HCT116 (cell line): ENCODE data around the gene SLC44A2. TPM values are rescaled to one million over a fixed set of nuclear protein-coding genes. Genes with fewer than 3 reads are reported as not detected.

Source experiments
- ATAC-seq: fragments of 200-7000 bp; cut with Tn5 transposase; 2 replicates; pipeline ENCODE4 v1.9.1; 2020; ENCODE audit warnings: mild to moderate bottlenecking, moderate library complexity
- BruUV-seq: library from RNA; stranded (reverse); fragments of 400-500 nt; replicated peaks from 2 replicates; lab custom pipeline; 2021; lab: Mats Ljungman, UMichigan
- CTCF ChIA-PET: fragments of 300-600 bp; sonication (Branson Sonifier 250); formaldehyde crosslinking; loops from one replicate; lab custom pipeline; 2021; ENCODE audit warnings: antibody characterized with exemption; lab: Charles Lee
- POLR2A ChIA-PET: fragments of 300-600, 350-600 bp; sonication (Branson Sonifier 250); formaldehyde crosslinking; loops from one replicate; lab custom pipeline; 2021; ENCODE audit warnings: antibody characterized with exemption; lab: Charles Lee
- RAD21 ChIA-PET, 2 experiments: fragments of 300-600 bp; sonication (Branson Sonifier 250); formaldehyde crosslinking; loops; one replicate each; lab custom pipeline; 2023; ENCODE audit warnings: low total read pairs in 2 of 2; ENCODE audit not compliant: uncharacterized antibody in 2 of 2, unreplicated experiment in 2 of 2, low non-redundant PET in 1 of 2; lab: Charles Lee
- DNase-seq: peaks from one replicate; pipeline ENCODE4 v3.0.0-alpha.2; 2010; ENCODE audit warnings: low read depth, low spot score
- H2AFZ ChIP-seq: fragments of 200-600 bp; shearing (Covaris generic), sonication (generic); 2 replicates; pipeline ENCODE4 v1.6.1; 2017; ENCODE audit warnings: low read depth, mixed run types, mixed read lengths, antibody characterized with exemption, low read length; ENCODE audit not compliant: poor library complexity, severe bottlenecking
- H3K27ac ChIP-seq: 2 replicates; pipeline ENCODE4 v1.5.1; 2012; ENCODE audit warnings: low read depth, low read length
- H3K27me3 ChIP-seq: fragments of 200-600 bp; sonication (generic); 2 replicates; pipeline ENCODE4 v1.6.1; 2016; ENCODE audit warnings: mixed run types, low read length, mixed read lengths; ENCODE audit not compliant: insufficient read depth
- H3K36me3 ChIP-seq, 2 experiments: fragments of 200-500 bp in 1 of 2; fragments of 200-600 bp in 1 of 2; sonication (Bioruptor generic) in 1 of 2; sonication (generic) in 1 of 2; 2 replicates each; pipeline versions ENCODE4 v1.5.1 to v1.6.1; 2014 to 2016; ENCODE audit warnings: low read length in 2 of 2, inconsistent platforms in 1 of 2, mixed read lengths in 1 of 2, mixed run types in 1 of 2; ENCODE audit not compliant: insufficient read depth in 2 of 2, control insufficient read depth in 1 of 2
- H3K4me1 ChIP-seq, 2 experiments: fragments of 200-600 bp in 1 of 2; sonication (generic) in 1 of 2; 2 replicates each; pipeline versions ENCODE4 v1.5.1 to v1.6.1; 2012 to 2017; ENCODE audit warnings: low read length in 2 of 2, inconsistent platforms in 1 of 2, mild to moderate bottlenecking in 1 of 2, mixed read lengths in 1 of 2, mixed run types in 1 of 2, moderate library complexity in 1 of 2; ENCODE audit not compliant: insufficient read depth in 2 of 2, control insufficient read depth in 1 of 2
- H3K4me2 ChIP-seq: fragments of 200-600 bp; sonication (generic); 2 replicates; pipeline ENCODE4 v1.6.1; 2017; ENCODE audit warnings: mixed run types, low read length, mixed read lengths
- H3K4me3 ChIP-seq, 2 experiments: fragments of 200-600 bp in 1 of 2; sonication (generic) in 1 of 2; replicated peaks in 1 of 2; 2 replicates each; pipeline ENCODE4 v1.5.1; 2011 to 2016; ENCODE audit warnings: low read length in 2 of 2, control low read depth in 1 of 2, low read depth in 1 of 2, mild to moderate bottlenecking in 1 of 2, mixed read lengths in 1 of 2, mixed run types in 1 of 2
- H3K79me2 ChIP-seq: fragments of 200-600 bp; sonication (generic); 2 replicates; pipeline ENCODE4 v1.6.1; 2017; ENCODE audit warnings: mild to moderate bottlenecking, mixed run types, low read length, moderate library complexity, mixed read lengths; ENCODE audit not compliant: insufficient read depth
- H3K9ac ChIP-seq: fragments of 200-600 bp; sonication (generic); 2 replicates; pipeline ENCODE4 v1.6.1; 2016; ENCODE audit warnings: low read length, mixed read lengths
- H3K9me2 ChIP-seq: fragments of 200-600 bp; sonication (generic), shearing (Covaris generic); 2 replicates; pipeline ENCODE4 v1.6.1; 2017; ENCODE audit warnings: mixed run types, mild to moderate bottlenecking, moderate library complexity; ENCODE audit not compliant: insufficient read depth
- H3K9me3 ChIP-seq, 2 experiments: fragments of 200-500 bp in 1 of 2; fragments of 200-600 bp in 1 of 2; sonication (Bioruptor generic) in 1 of 2; sonication (generic) in 1 of 2; 2 replicates each; pipeline ENCODE4 v1.6.1; 2014 to 2017; ENCODE audit warnings: low read length in 2 of 2, mixed read lengths in 2 of 2, inconsistent platforms in 1 of 2, low read depth in 1 of 2, mild to moderate bottlenecking in 1 of 2, mixed run types in 1 of 2, moderate library complexity in 1 of 2; ENCODE audit not compliant: control insufficient read depth in 1 of 2, insufficient read depth in 1 of 2
- H4K20me1 ChIP-seq: fragments of 200-600 bp; sonication (generic), shearing (Covaris generic); 2 replicates; pipeline ENCODE4 v1.6.1; 2017; ENCODE audit warnings: mixed run types, mild to moderate bottlenecking, moderate library complexity; ENCODE audit not compliant: insufficient read depth
- ATF3 ChIP-seq: IDR thresholded peaks from 2 replicates; pipeline ENCODE4 v1.6.1; 2012
- CBX3 ChIP-seq: IDR thresholded peaks from 2 replicates; pipeline ENCODE4 v1.6.1; 2012; ENCODE audit warnings: low read depth
- CEBPB ChIP-seq: IDR thresholded peaks from 2 replicates; pipeline ENCODE4 v1.6.1; 2012; ENCODE audit warnings: low read depth
- EGR1 ChIP-seq: IDR thresholded peaks from 2 replicates; pipeline ENCODE4 v1.6.1; 2012; ENCODE audit warnings: low read depth
- ELF1 ChIP-seq: IDR thresholded peaks from 2 replicates; pipeline ENCODE4 v1.6.1; 2012; ENCODE audit warnings: low read depth, borderline replicate concordance
- EZH2phosphoT487 ChIP-seq: fragments of 200-600 bp; IDR thresholded peaks from 2 replicates; pipeline ENCODE4 v1.6.1; 2018; ENCODE audit warnings: antibody characterized with exemption, borderline replicate concordance
- FOSL1 ChIP-seq: IDR thresholded peaks from 2 replicates; pipeline ENCODE4 v1.6.1; 2012; ENCODE audit warnings: low read depth
- JUND ChIP-seq: IDR thresholded peaks from 2 replicates; pipeline ENCODE4 v1.6.1; 2012
- POLR2AphosphoS5 ChIP-seq: IDR thresholded peaks from 2 replicates; pipeline ENCODE4 v1.6.1; 2011; ENCODE audit warnings: mild to moderate bottlenecking, low read depth, low read length, moderate library complexity
- RAD21 ChIP-seq: IDR thresholded peaks from 2 replicates; pipeline ENCODE4 v1.6.1; 2012; ENCODE audit warnings: low read depth, mild to moderate bottlenecking
- REST ChIP-seq: IDR thresholded peaks from 2 replicates; pipeline ENCODE4 v1.6.1; 2012; ENCODE audit warnings: low read depth
- SIN3A ChIP-seq: IDR thresholded peaks from 2 replicates; pipeline ENCODE4 v1.6.1; 2012; ENCODE audit warnings: low read depth
- SP1 ChIP-seq: IDR thresholded peaks from 2 replicates; pipeline ENCODE4 v1.6.1; 2012; ENCODE audit warnings: low read depth
- YY1 ChIP-seq: IDR thresholded peaks from 2 replicates; pipeline ENCODE4 v1.6.1; 2011; ENCODE audit warnings: low read length, low read depth, moderate library complexity, mild to moderate bottlenecking; ENCODE audit not compliant: insufficient replicate concordance; ENCODE audit errors: extremely low read depth
- ZFX ChIP-seq: fragments of 450-650 bp; IDR thresholded peaks from 2 replicates; pipeline ENCODE4 v1.6.1; 2017
- ZNF274 ChIP-seq: fragments of 200-500 bp; sonication (Bioruptor generic); IDR thresholded peaks from 2 replicates; pipeline ENCODE4 v1.6.1; 2014; ENCODE audit warnings: mild to moderate bottlenecking, low read depth, low read length, inconsistent platforms
- intact Hi-C: fragments of 100-400 bp; cut with micrococcal nuclease; formaldehyde crosslinking; loops from 2 replicates; pipeline ENCODE4 v1.10.0; 2022
- total RNA-seq: library from RNA; stranded (reverse); gene quantifications from one replicate; pipeline ENCODE4 v1.2.1, GENCODE V29; 2021; ENCODE audit not compliant: unreplicated experiment
- TF ChIP-seq, protein P1 (sequence below), 3 experiments: fragments of 200-600 bp in 1 of 3; sonication (generic) in 1 of 3; IDR thresholded peaks in 2 of 3; conservative IDR thresholded peaks in 1 of 3; 2 replicates each; pipeline ENCODE4 v1.5.1; 2012 to 2017; ENCODE audit warnings: low read depth in 2 of 3, low read length in 2 of 3, antibody characterized with exemption in 1 of 3, borderline replicate concordance in 1 of 3, control low read depth in 1 of 3, mild to moderate bottlenecking in 1 of 3, mixed read lengths in 1 of 3, mixed run types in 1 of 3, moderate library complexity in 1 of 3; ENCODE audit not compliant: insufficient read depth in 1 of 3
- TF ChIP-seq, protein P2 (sequence below): IDR thresholded peaks from 2 replicates; pipeline ENCODE4 v1.6.1; 2012

SLC44A2 gene
- total RNA-seq, 1 experiment from 2014 or later = 90.9 TPM

DNA sequence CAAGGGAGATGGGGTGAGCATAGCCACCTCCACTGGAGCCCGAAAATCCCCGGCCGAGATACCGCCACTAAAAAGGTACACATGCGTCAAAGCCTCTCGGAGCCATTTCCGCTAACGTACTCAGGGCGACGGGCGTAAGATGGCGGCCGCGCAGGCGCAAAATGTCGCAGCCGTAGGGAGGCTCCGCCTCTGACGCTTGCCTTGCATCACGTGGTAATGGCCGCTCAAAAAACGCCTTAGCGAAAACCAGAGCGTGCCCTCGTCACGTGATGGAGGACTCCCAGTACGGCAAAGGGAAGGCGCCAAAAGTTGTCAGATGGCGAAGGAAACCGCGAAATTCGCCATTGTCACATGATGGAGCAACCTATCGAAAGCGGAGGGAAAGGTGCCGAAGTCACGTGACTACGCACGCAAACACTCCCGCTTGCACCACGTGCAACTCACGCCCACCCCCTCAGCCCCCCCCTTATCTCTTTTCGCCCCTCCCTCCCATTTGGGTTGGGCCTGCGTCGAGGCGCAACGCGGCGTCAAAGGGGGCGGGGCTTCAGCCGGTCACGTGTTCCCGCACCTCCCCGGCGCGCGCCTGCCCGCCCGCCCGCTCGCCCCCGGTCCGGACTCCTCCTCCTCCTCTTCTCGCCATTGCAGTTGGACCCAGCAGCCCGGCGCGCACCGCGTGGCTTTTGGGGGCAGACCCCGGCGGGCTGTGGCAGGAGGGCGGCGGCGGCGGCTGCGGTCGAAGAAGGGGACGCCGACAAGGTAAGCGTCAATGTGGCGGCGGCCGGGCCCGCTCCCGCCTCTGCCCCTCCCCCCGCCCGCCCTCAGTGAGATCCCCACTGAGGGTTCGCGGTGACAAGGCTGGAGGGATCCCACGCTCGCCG lies 28.6 kb downstream of the SLC44A2 start, which contains the start of gene ILF3:
TSS of gene ILF3 (plus strand) at position 615 of the 878 bp plus-strand sequence. CDS start 16,260 bp downstream, outside the sequence.
- no peaks in the 10 kb centered on the region for H3K27me3 ChIP-seq
- ChIA-PET RAD21 (no interaction called here), CTCF (no interaction called here), POLR2A (no interaction called here)
- no peak within 1 kb of the TSS for H2AFZ ChIP-seq
- DNase-seq = peak; percentile 100
- intact Hi-C loops = loop anchor here (5.0 kb wide), 2 partner anchors 43 to 87 kb away; partner anchors contain the start of genes CDKN2D and KRI1
- H3K9ac ChIP-seq = peak within 1 kb of the TSS; percentile 100
- H3K4me1 ChIP-seq = peaks cover 11 to 31% of the 10 kb centered on the region in 2 experiments
- no TSS peak for BruUV-seq
- H3K27ac ChIP-seq = peak within 1 kb of the TSS; percentile 94
- H3K9me2 ChIP-seq = no peaks in the 10 kb centered on the region
- H3K36me3 ChIP-seq = peaks cover 3 to 27% of the 10 kb centered on the region in 2 experiments; a peak in 3 of 4 replicates
- peak; percentile 80 for ATAC-seq
- H3K9me3 ChIP-seq = no peaks in the 10 kb centered on the region
- peak within 1 kb of the TSS; percentile 96 for H3K4me2 ChIP-seq
- peaks cover 26% of the 10 kb centered on the region; the same call in 1 of the 2 replicates for H4K20me1 ChIP-seq
- peaks cover 66% of the 10 kb centered on the region for H3K79me2 ChIP-seq
- peak within 1 kb of the TSS; percentile 80 to 99 for H3K4me3 ChIP-seq
- TF ChIP-seq EZH2phosphoT487 (no peak), CEBPB (no peak), SIN3A (peak; percentile 96), EGR1 (peak; percentile 74), REST (no peak), CBX3 (peak; percentile 96), ATF3 (no peak), ZFX (peak; percentile 74; the same call in 1 of the 2 replicates), ELF1 (no peak; the same call in 1 of the 2 replicates), SP1 (peak; percentile 96), JUND (peak; percentile 35; the same call in 1 of the 2 replicates), RAD21 (no peak), FOSL1 (no peak), POLR2AphosphoS5 (peak; percentile 87), ZNF274 (no peak), YY1 (peak; percentile 98)
- TF ChIP-seq, protein P1, sequence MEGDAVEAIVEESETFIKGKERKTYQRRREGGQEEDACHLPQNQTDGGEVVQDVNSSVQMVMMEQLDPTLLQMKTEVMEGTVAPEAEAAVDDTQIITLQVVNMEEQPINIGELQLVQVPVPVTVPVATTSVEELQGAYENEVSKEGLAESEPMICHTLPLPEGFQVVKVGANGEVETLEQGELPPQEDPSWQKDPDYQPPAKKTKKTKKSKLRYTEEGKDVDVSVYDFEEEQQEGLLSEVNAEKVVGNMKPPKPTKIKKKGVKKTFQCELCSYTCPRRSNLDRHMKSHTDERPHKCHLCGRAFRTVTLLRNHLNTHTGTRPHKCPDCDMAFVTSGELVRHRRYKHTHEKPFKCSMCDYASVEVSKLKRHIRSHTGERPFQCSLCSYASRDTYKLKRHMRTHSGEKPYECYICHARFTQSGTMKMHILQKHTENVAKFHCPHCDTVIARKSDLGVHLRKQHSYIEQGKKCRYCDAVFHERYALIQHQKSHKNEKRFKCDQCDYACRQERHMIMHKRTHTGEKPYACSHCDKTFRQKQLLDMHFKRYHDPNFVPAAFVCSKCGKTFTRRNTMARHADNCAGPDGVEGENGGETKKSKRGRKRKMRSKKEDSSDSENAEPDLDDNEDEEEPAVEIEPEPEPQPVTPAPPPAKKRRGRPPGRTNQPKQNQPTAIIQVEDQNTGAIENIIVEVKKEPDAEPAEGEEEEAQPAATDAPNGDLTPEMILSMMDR (IDR thresholded peaks at IDR 0.05 in 2 of 3, conservative IDR thresholded peaks at IDR 0.05 in 1 of 3; ENCODE audit: borderline replicate concordance in 1 of 3, insufficient read depth in 1 of 3, low read depth in 2 of 3, low read length in 2 of 3) = no peak
- TF ChIP-seq, protein P2, sequence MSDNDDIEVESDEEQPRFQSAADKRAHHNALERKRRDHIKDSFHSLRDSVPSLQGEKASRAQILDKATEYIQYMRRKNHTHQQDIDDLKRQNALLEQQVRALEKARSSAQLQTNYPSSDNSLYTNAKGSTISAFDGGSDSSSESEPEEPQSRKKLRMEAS = peak; percentile 99
